Stimulated activated naive CD8-positive, alpha-beta T cell treated with anti-CD3 and anti-CD28 coated beads, Interleukin-15, Interleukin-2, amounts not matched to agents 100 U/mL and 50 U/mL, for 24 hours (primary cell): Measurements from ENCODE around the gene KRR1.

Experiments used
- ATAC-seq: fragments of 150-1000 bp; cut with Tn5 transposase; one replicate; pipeline ENCODE4 v1.10.0; 2021
- DNase-seq: peaks from one replicate; pipeline ENCODE4 v3.0.0; 2021

Gene KRR1

GRCh38 chr12:75511116-75512048, at the start of gene KRR1:
KRR1 (minus strand) TSS chr12:75511609; CDS start chr12:75511597, 12 bp downstream.
- ATAC-seq (peak; percentile 97), DNase-seq (peak; percentile 85)

GRCh38 chr12:75560167-75560566, 48.8 kb upstream of the KRR1 start:
- no peak for DNase-seq
- no peak for ATAC-seq

- ATAC-seq (no peak), DNase-seq (no peak)
Measured at GRCh38 chr12:75558287-75558686, 46.9 kb upstream of the KRR1 start.

- ATAC-seq (no peak), DNase-seq (no peak)
Measured at GRCh38 chr12:75556311-75556899, 45.0 kb upstream of the KRR1 start.

- DNase-seq (no peak), ATAC-seq (no peak)
Measured at GRCh38 chr12:75554556-75554880, 43.1 kb upstream of the KRR1 start.

GRCh38 chr12:75553836-75554555, 42.6 kb upstream of the KRR1 start:
- no peak for DNase-seq
- ATAC-seq = no peak

GRCh38 chr12:75553398-75553797, 42.0 kb upstream of the KRR1 start:
- no peak for ATAC-seq
- DNase-seq = no peak

- ATAC-seq (no peak), DNase-seq (no peak)
Measured at GRCh38 chr12:75551477-75551876, 40.1 kb upstream of the KRR1 start.

- ATAC-seq (peak; percentile 43), DNase-seq (no peak)
Measured at GRCh38 chr12:75550401-75551240, 39.2 kb upstream of the KRR1 start.

GRCh38 chr12:75549989-75550388, 38.6 kb upstream of the KRR1 start:
- ATAC-seq (no peak), DNase-seq (no peak)

GRCh38 chr12:75548879-75549278, 37.5 kb upstream of the KRR1 start:
- ATAC-seq (no peak), DNase-seq (no peak)

- DNase-seq = no peak
- no peak for ATAC-seq
Measured at GRCh38 chr12:75545636-75546035, 34.2 kb upstream of the KRR1 start.

- no peak for ATAC-seq
- DNase-seq = no peak
Measured at GRCh38 chr12:75543529-75543928, 32.1 kb upstream of the KRR1 start.

- no peak for ATAC-seq
- no peak for DNase-seq
Measured at GRCh38 chr12:75542942-75543341, 31.5 kb upstream of the KRR1 start.

- no peak for DNase-seq
- no peak for ATAC-seq
Measured at GRCh38 chr12:75539889-75540288, 28.5 kb upstream of the KRR1 start.

- no peak for ATAC-seq
- no peak for DNase-seq
Measured at GRCh38 chr12:75533239-75533638, 21.8 kb upstream of the KRR1 start.

- DNase-seq = no peak
- ATAC-seq = no peak
Measured at GRCh38 chr12:75529826-75530225, 18.4 kb upstream of the KRR1 start.

- DNase-seq = no peak
- no peak for ATAC-seq
Measured at GRCh38 chr12:75529316-75529715, 17.9 kb upstream of the KRR1 start.

- ATAC-seq (no peak), DNase-seq (no peak)
Measured at GRCh38 chr12:75528692-75529091, 17.3 kb upstream of the KRR1 start.

- ATAC-seq = no peak
- no peak for DNase-seq
Measured at GRCh38 chr12:75528272-75528671, 16.9 kb upstream of the KRR1 start.

- ATAC-seq = peak; percentile 89
Measured at GRCh38 chr12:75526655-75527511, 15.5 kb upstream of the KRR1 start.

More at GRCh38 chr12:75526655-75527511, 15.5 kb upstream of the KRR1 start:
- peak; percentile 19 for DNase-seq
